ENCODE data around the gene CNTNAP2. TPM values are rescaled to one million over a fixed set of nuclear protein-coding genes. Genes with fewer than 3 reads are reported as not detected.
A peak's percentile ranks its signal among the peaks of the same experiment; 100 is the strongest.

The CNTNAP2 gene
- total and polyA plus RNA-seq, 2 of the 4 experiments (the other 2 are of a cell fraction), result not detected

GRCh38 chr7:147415991-147416390 is 1299.4 kb downstream of the CNTNAP2 start:
- H2BK20ac ChIP-seq (ENCODE audit: low read depth, low read length), result peak overlapping the region; percentile 4; the same call in 1 of the 2 replicates
- H3K9me1 ChIP-seq (ENCODE audit: insufficient read depth, low read length), result peaks cover 9% of the 10 kb centered on the region
- peak overlapping the region in 1 of 2 experiments; percentile 31; a peak in 1 of 4 replicates for H4K8ac ChIP-seq (ENCODE audit: low read depth in 2 of 2, low read length in 2 of 2)
- peaks cover 23% of the 10 kb centered on the region for H3K4me1 ChIP-seq (ENCODE audit: control insufficient read depth, insufficient read depth, low read length)
- H4K91ac ChIP-seq (ENCODE audit: insufficient read depth, low read depth, low read length), result peak overlapping the region; percentile 30
- H2BK5ac ChIP-seq (ENCODE audit: low read depth, low read length, poor library complexity, severe bottlenecking), result no peak overlapping the region
- WGBS, 2 experiments (ENCODE audit: extremely low coverage in 2 of 2, insufficient read length in 1 of 2), result no CpG with 5 or more reads among the region's 1 CpG
- DNase-seq (peak; percentile 35), ATAC-seq (ENCODE audit: low read depth) (no peak)
- no peak for TF ChIP-seq CEBPB (IDR thresholded peaks at IDR 0.05; ENCODE audit: low read depth, low read length)
- TF ChIP-seq USF2 (IDR thresholded peaks at IDR 0.05; ENCODE audit: low read depth, low read length), result no peak
- no peak for TF ChIP-seq MAFK (IDR thresholded peaks at IDR 0.05; ENCODE audit: low read depth, low read length)
- no peak for TF ChIP-seq FOS (IDR thresholded peaks at IDR 0.05; ENCODE audit: low read depth, low read length)
- TF ChIP-seq POLR2A (IDR thresholded peaks at IDR 0.05; ENCODE audit: low read depth, low read length), result no peak
- no peak for TF ChIP-seq CHD1 (IDR thresholded peaks at IDR 0.05; ENCODE audit: low read depth, low read length)
- no peak for TF ChIP-seq RAD21 (IDR thresholded peaks at IDR 0.05; ENCODE audit: low read length)
- no peak for TF ChIP-seq SMC3 (IDR thresholded peaks at IDR 0.05; ENCODE audit: low read depth, low read length)
- TF ChIP-seq ELK1 (IDR thresholded peaks at IDR 0.05; ENCODE audit: borderline replicate concordance, low read depth, low read length), result no peak
- no peak for TF ChIP-seq CTCF (conservative IDR thresholded peaks at IDR 0.05; ENCODE audit: low read depth, low read length)
- no peak for TF ChIP-seq NFE2L2 (IDR thresholded peaks at IDR 0.05; ENCODE audit: low read depth, low read length)
- no peak for TF ChIP-seq RCOR1 (IDR thresholded peaks at IDR 0.05; ENCODE audit: insufficient replicate concordance, low read length)
- TF ChIP-seq BHLHE40 (IDR thresholded peaks at IDR 0.05; ENCODE audit: low read depth, low read length), result no peak
- TF ChIP-seq RFX5 (IDR thresholded peaks at IDR 0.05; ENCODE audit: low read depth, low read length), result no peak
- CTCF ChIA-PET, result no interaction called here
- in situ Hi-C loops (cut with MboI; ENCODE audit: low sequenced_read_pairs) (no loop called here), dilution Hi-C loops (cut with HindIII; ENCODE audit: low sequenced_read_pairs, unreplicated experiment) (no loop called here), intact Hi-C loops (cut with micrococcal nuclease) (loop anchor here (10.0 kb wide), 1 partner anchor 1141 kb away; no protein-coding TSS in a partner anchor)
- H3K27ac ChIP-seq (ENCODE audit: insufficient read depth, low read length), result no peak overlapping the region
- H3K4ac ChIP-seq (ENCODE audit: low read depth, low read length), result peak overlapping the region; percentile 1
- peak overlapping the region; percentile 18; the same call in 2 of the 3 replicates for H2BK15ac ChIP-seq (ENCODE audit: low read depth, low read length)
- no peak overlapping the region; the same call in 1 of the 2 replicates for H3K23ac ChIP-seq (ENCODE audit: low read depth, low read length)
- H3K79me1 ChIP-seq (ENCODE audit: low read depth in 1 of 2, low read length in 2 of 2), result no peaks in the 10 kb centered on the region
- H2AK5ac ChIP-seq (ENCODE audit: low read depth, low read length), result no peak overlapping the region
- peak overlapping the region; percentile 7 for H2BK120ac ChIP-seq (ENCODE audit: low read depth, low read length)
- no peak overlapping the region for H3K9ac ChIP-seq (ENCODE audit: low read depth, low read length)
- H3K4me3 ChIP-seq (ENCODE audit: insufficient read depth, low read depth, low read length), result no peak overlapping the region
- no peaks in the 10 kb centered on the region for H4K20me1 ChIP-seq (ENCODE audit: insufficient read depth, low read length)
- H3K14ac ChIP-seq (replicated peaks; ENCODE audit: low read depth, low read length), result 0 out of 2 replicates have a peak overlapping the region, but pooled peaks have one; percentile 0
- H3K36me3 ChIP-seq (ENCODE audit: control insufficient read depth, insufficient read depth, low read length), result no peaks in the 10 kb centered on the region
- no peak overlapping the region for H4K5ac ChIP-seq (ENCODE audit: low read depth, low read length)
- POLR2A ChIA-PET (ENCODE audit: unreplicated experiment), result no interaction called here
- H3K4me2 ChIP-seq (ENCODE audit: low read depth, low read length), result no peak overlapping the region
- no peak overlapping the region for H2AFZ ChIP-seq (replicated peaks; ENCODE audit: low read length, poor library complexity)
- no peaks in the 10 kb centered on the region for H3K9me3 ChIP-seq (ENCODE audit: control insufficient read depth, insufficient read depth, low read length)
- no peak overlapping the region for H3K56ac ChIP-seq (ENCODE audit: extremely low read depth, insufficient read depth, low read length)
- peak overlapping the region; percentile 65; the same call in 1 of the 2 replicates for H3K18ac ChIP-seq (ENCODE audit: low read depth, low read length)
- no peaks in the 10 kb centered on the region for H3K27me3 ChIP-seq (ENCODE audit: control insufficient read depth, insufficient read depth, low read length)
- H2AK9ac ChIP-seq (replicated peaks; ENCODE audit: low read depth, low read length, poor library complexity), result no peak overlapping the region
- BruUV-seq (replicated peaks), result no TSS peak
